HEK293 (cell line): Measurements from ENCODE around the gene MEF2C.

Source experiments
- CTCF ChIA-PET: fragments of 350-600 bp; formaldehyde crosslinking; extraction: SDS; loops from one replicate; lab custom pipeline; 2021; ENCODE audit warnings: antibody characterized with exemption; lab: Yijun Ruan, JAX
- POLR2A ChIA-PET: fragments of 300-600 bp; formaldehyde crosslinking; extraction: SDS; loops from one replicate; lab custom pipeline; 2020; ENCODE audit warnings: antibody characterized with exemption, inconsistent platforms; lab: Yijun Ruan, JAX
- H3K27ac ChIP-seq: fragments of 200-500 bp; sonication (Bioruptor generic); 2 replicates; pipeline ENCODE4 v1.5.1; 2014; ENCODE audit warnings: low read depth, low read length, control low read depth, inconsistent platforms; ENCODE audit errors: extremely low read depth
- H3K36me3 ChIP-seq, 2 experiments: fragments of 200-500 bp in 1 of 2; sonication (Bioruptor generic) in 1 of 2; 1 replicate in 1 of 2; 2 replicates in 1 of 2; pipeline ENCODE4 v1.5.1; 2014 to 2017; ENCODE audit warnings: inconsistent platforms in 2 of 2, low read length in 2 of 2; ENCODE audit not compliant: control insufficient read depth in 2 of 2, insufficient read depth in 1 of 2
- H3K4me1 ChIP-seq: fragments of 200-500 bp; sonication (Bioruptor generic); 2 replicates; pipeline ENCODE4 v1.5.1; 2014; ENCODE audit warnings: mild to moderate bottlenecking, low read length, inconsistent platforms; ENCODE audit not compliant: control insufficient read depth, insufficient read depth
- H3K4me3 ChIP-seq: 2 replicates; pipeline ENCODE4 v1.5.1; 2011; ENCODE audit warnings: low read depth, mild to moderate bottlenecking, control low read depth, low read length, moderate library complexity
- H3K9me3 ChIP-seq: fragments of 200-500 bp; sonication (Bioruptor generic); 2 replicates; pipeline ENCODE4 v1.5.1; 2014; ENCODE audit warnings: low read depth, low read length, inconsistent platforms; ENCODE audit not compliant: control insufficient read depth, insufficient read depth
- GFI1B ChIP-seq: fragments of 450-650 bp; formaldehyde crosslinking; IDR thresholded peaks from 2 replicates; pipeline ENCODE4 v1.5.1; 2016; ENCODE audit warnings: missing biosample characterization, missing genetic modification characterization
- HOXD13 ChIP-seq: sonication (generic); formaldehyde crosslinking; IDR thresholded peaks from 2 replicates; pipeline ENCODE4 v1.8.0; 2022; ENCODE audit warnings: missing genetic modification reagents, borderline replicate concordance
- MZF1 ChIP-seq: fragments of 450-650 bp; formaldehyde crosslinking; IDR thresholded peaks from 2 replicates; pipeline ENCODE4 v1.5.1; 2017; ENCODE audit warnings: missing biosample characterization, missing genetic modification characterization, borderline replicate concordance
- WT1 ChIP-seq: fragments of 450-650 bp; formaldehyde crosslinking; IDR thresholded peaks from 2 replicates; pipeline ENCODE4 v1.5.1; 2016; ENCODE audit warnings: missing biosample characterization, missing genetic modification characterization
- YY2 ChIP-seq: fragments of 450-650 bp; formaldehyde crosslinking; IDR thresholded peaks from 2 replicates; pipeline ENCODE4 v1.5.1; 2016; ENCODE audit warnings: missing biosample characterization, missing genetic modification characterization
- ZBTB17 ChIP-seq: fragments of 450-650 bp; formaldehyde crosslinking; IDR thresholded peaks from 2 replicates; pipeline ENCODE4 v1.5.1; 2016; ENCODE audit warnings: missing biosample characterization, missing genetic modification characterization
- ZFP69B ChIP-seq: fragments of 450-650 bp; formaldehyde crosslinking; IDR thresholded peaks from 2 replicates; pipeline ENCODE4 v1.5.1; 2016; ENCODE audit warnings: missing biosample characterization, missing genetic modification characterization
- ZNF121 ChIP-seq: fragments of 450-650 bp; formaldehyde crosslinking; IDR thresholded peaks from 2 replicates; pipeline ENCODE4 v1.5.1; 2016; ENCODE audit warnings: missing biosample characterization, missing genetic modification characterization
- ZNF132 ChIP-seq: fragments of 450-650 bp; formaldehyde crosslinking; IDR thresholded peaks from 2 replicates; pipeline ENCODE4 v1.5.1; 2017; ENCODE audit warnings: missing biosample characterization, missing genetic modification characterization, borderline replicate concordance
- ZNF138 ChIP-seq: fragments of 450-650 bp; formaldehyde crosslinking; IDR thresholded peaks from 2 replicates; pipeline ENCODE4 v1.5.1; 2016; ENCODE audit warnings: missing biosample characterization, missing genetic modification characterization, borderline replicate concordance
- ZNF140 ChIP-seq: fragments of 450-650 bp; formaldehyde crosslinking; IDR thresholded peaks from 2 replicates; pipeline ENCODE4 v1.5.1; 2016; ENCODE audit warnings: missing biosample characterization, missing genetic modification characterization
- ZNF157 ChIP-seq: fragments of 450-650 bp; formaldehyde crosslinking; IDR thresholded peaks from 2 replicates; pipeline ENCODE4 v1.5.1; 2016; ENCODE audit warnings: missing biosample characterization, missing genetic modification characterization
- ZNF184 ChIP-seq: fragments of 450-650 bp; IDR thresholded peaks from 2 replicates; pipeline ENCODE4 v1.5.1; 2018; ENCODE audit warnings: missing biosample characterization, mild to moderate bottlenecking, missing genetic modification characterization
- ZNF248 ChIP-seq: fragments of 450-650 bp; formaldehyde crosslinking; IDR thresholded peaks from 2 replicates; pipeline ENCODE4 v1.5.1; 2017; ENCODE audit warnings: missing biosample characterization, missing genetic modification characterization
- ZNF311 ChIP-seq: fragments of 450-650 bp; formaldehyde crosslinking; IDR thresholded peaks from 2 replicates; pipeline ENCODE4 v1.5.1; 2017; ENCODE audit warnings: missing biosample characterization, missing genetic modification characterization, borderline replicate concordance
- ZNF391 ChIP-seq: fragments of 450-650 bp; formaldehyde crosslinking; IDR thresholded peaks from 2 replicates; pipeline ENCODE4 v1.5.1; 2016; ENCODE audit warnings: low read depth, missing biosample characterization, missing genetic modification characterization, borderline replicate concordance
- ZNF549 ChIP-seq: fragments of 450-650 bp; IDR thresholded peaks from 2 replicates; pipeline ENCODE4 v1.5.1; 2018; ENCODE audit warnings: missing biosample characterization, missing genetic modification characterization, mild to moderate bottlenecking, inconsistent platforms, moderate library complexity
- ZNF600 ChIP-seq: fragments of 450-650 bp; formaldehyde crosslinking; IDR thresholded peaks from 2 replicates; pipeline ENCODE4 v1.5.1; 2016; ENCODE audit warnings: missing biosample characterization, missing genetic modification characterization
- ZNF610 ChIP-seq: fragments of 450-650 bp; formaldehyde crosslinking; IDR thresholded peaks from 2 replicates; pipeline ENCODE4 v1.5.1; 2016; ENCODE audit warnings: missing biosample characterization, missing genetic modification characterization, borderline replicate concordance
- ZNF747 ChIP-seq: fragments of 450-650 bp; formaldehyde crosslinking; IDR thresholded peaks from 2 replicates; pipeline ENCODE4 v1.5.1; 2016; ENCODE audit warnings: missing biosample characterization, missing genetic modification characterization
- ZNF76 ChIP-seq: fragments of 450-650 bp; formaldehyde crosslinking; IDR thresholded peaks from 2 replicates; pipeline ENCODE4; 2016; ENCODE audit warnings: low read depth, missing biosample characterization, missing genetic modification characterization, borderline replicate concordance
- TF ChIP-seq, protein P1 (sequence below): fragments of 450-650 bp; formaldehyde crosslinking; IDR thresholded peaks from 2 replicates; pipeline ENCODE4 v1.5.1; 2016; ENCODE audit warnings: missing biosample characterization, missing genetic modification characterization
- TF ChIP-seq, protein P2 (sequence below): fragments of 450-650 bp; IDR thresholded peaks from 2 replicates; pipeline ENCODE4 v1.5.1; 2018; ENCODE audit warnings: missing biosample characterization, mild to moderate bottlenecking, missing genetic modification characterization
- TF ChIP-seq, protein P3 (sequence below): fragments of 450-650 bp; formaldehyde crosslinking; IDR thresholded peaks from 2 replicates; pipeline ENCODE4 v1.5.1; 2016; ENCODE audit warnings: missing biosample characterization, missing genetic modification characterization

MEF2C gene

DNA sequence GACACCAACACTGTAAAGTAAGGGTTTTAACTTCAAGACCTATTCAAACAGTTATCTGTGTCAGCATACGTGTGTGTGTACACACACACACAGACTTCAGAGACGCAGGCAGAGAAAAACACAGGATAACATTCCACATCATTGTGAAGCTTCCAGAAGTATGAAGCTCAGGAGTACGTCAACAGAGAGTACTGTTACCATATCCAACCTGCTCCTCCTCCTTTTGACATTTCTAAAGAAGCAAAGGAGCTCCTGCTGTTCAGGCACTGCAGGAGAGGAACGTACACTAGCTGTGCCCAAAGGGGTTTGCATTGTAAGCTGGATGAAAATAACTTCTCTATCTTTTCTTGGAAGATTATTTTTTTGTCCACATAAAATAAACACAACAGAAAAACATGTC, 180.7 kb downstream of the MEF2C start:
- no peak overlapping the region for H3K27ac ChIP-seq

DNA sequence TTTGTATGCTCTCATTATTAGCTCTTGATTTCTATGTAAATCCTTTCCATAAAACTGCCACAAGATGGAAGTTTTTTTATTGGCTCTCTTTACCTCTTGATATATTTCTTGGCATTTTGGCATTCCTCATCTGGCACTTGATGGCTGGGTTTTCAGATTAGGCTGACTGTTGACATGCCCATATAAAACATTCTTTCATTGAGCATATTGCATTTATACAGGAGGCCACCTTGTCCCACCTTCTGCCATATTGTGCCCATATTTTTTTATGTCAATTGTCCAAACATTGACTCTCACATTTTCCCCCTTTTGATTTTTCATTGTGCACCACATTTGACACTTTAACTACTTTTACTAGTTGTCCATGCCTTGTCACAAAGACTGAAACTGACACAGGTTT, 182.9 kb downstream of the MEF2C start:
- H3K27ac ChIP-seq: no peak overlapping the region
- TF ChIP-seq ZNF600 (tag by site-specific recombination): no peak
- TF ChIP-seq ZNF311 (tag by site-specific recombination): no peak
- no peak for TF ChIP-seq ZNF132 (tag by site-specific recombination)
- TF ChIP-seq ZNF549 (tag by site-specific recombination): no peak
- TF ChIP-seq, protein P1, sequence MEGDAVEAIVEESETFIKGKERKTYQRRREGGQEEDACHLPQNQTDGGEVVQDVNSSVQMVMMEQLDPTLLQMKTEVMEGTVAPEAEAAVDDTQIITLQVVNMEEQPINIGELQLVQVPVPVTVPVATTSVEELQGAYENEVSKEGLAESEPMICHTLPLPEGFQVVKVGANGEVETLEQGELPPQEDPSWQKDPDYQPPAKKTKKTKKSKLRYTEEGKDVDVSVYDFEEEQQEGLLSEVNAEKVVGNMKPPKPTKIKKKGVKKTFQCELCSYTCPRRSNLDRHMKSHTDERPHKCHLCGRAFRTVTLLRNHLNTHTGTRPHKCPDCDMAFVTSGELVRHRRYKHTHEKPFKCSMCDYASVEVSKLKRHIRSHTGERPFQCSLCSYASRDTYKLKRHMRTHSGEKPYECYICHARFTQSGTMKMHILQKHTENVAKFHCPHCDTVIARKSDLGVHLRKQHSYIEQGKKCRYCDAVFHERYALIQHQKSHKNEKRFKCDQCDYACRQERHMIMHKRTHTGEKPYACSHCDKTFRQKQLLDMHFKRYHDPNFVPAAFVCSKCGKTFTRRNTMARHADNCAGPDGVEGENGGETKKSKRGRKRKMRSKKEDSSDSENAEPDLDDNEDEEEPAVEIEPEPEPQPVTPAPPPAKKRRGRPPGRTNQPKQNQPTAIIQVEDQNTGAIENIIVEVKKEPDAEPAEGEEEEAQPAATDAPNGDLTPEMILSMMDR (tag by site-specific recombination): no peak
- no peak for TF ChIP-seq ZNF391 (tag by site-specific recombination)
- no peak for TF ChIP-seq ZNF184 (tag by site-specific recombination)
- TF ChIP-seq WT1 (tag by site-specific recombination): no peak
- TF ChIP-seq, protein P2, sequence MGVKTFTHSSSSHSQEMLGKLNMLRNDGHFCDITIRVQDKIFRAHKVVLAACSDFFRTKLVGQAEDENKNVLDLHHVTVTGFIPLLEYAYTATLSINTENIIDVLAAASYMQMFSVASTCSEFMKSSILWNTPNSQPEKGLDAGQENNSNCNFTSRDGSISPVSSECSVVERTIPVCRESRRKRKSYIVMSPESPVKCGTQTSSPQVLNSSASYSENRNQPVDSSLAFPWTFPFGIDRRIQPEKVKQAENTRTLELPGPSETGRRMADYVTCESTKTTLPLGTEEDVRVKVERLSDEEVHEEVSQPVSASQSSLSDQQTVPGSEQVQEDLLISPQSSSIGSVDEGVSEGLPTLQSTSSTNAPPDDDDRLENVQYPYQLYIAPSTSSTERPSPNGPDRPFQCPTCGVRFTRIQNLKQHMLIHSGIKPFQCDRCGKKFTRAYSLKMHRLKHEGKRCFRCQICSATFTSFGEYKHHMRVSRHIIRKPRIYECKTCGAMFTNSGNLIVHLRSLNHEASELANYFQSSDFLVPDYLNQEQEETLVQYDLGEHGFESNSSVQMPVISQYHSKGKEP (tag by site-specific recombination): no peak
- TF ChIP-seq ZNF157: no peak
- no peak for TF ChIP-seq ZNF747 (tag by site-specific recombination)
- no peak for TF ChIP-seq ZNF140 (tag by site-specific recombination)
- TF ChIP-seq ZNF138 (tag by site-specific recombination): no peak
- TF ChIP-seq ZNF610 (tag by site-specific recombination): no peak
- H3K9me3 ChIP-seq: no peaks in the 10 kb centered on the region
- no peaks in the 10 kb centered on the region for H3K36me3 ChIP-seq
- ChIA-PET CTCF (interaction anchor here (0.6 to 1.5 kb wide), 3 partner anchors 9 to 52 kb away, joined by 3 to 10 read pairs (median 3); no protein-coding TSS in a partner anchor), POLR2A (no interaction called here)
- no peaks in the 10 kb centered on the region for H3K4me1 ChIP-seq
- H3K4me3 ChIP-seq: no peak overlapping the region

More for the DNA sequence above, 180.7 kb downstream of the MEF2C start:
- no peak for TF ChIP-seq ZNF76 (tag by site-specific recombination)
- TF ChIP-seq ZNF121 (tag by site-specific recombination): no peak
- no peak for TF ChIP-seq ZFP69B (tag by site-specific recombination)
- no peak for TF ChIP-seq MZF1 (tag by site-specific recombination)
- TF ChIP-seq ZNF248 (tag by site-specific recombination): no peak
- TF ChIP-seq, protein P3, sequence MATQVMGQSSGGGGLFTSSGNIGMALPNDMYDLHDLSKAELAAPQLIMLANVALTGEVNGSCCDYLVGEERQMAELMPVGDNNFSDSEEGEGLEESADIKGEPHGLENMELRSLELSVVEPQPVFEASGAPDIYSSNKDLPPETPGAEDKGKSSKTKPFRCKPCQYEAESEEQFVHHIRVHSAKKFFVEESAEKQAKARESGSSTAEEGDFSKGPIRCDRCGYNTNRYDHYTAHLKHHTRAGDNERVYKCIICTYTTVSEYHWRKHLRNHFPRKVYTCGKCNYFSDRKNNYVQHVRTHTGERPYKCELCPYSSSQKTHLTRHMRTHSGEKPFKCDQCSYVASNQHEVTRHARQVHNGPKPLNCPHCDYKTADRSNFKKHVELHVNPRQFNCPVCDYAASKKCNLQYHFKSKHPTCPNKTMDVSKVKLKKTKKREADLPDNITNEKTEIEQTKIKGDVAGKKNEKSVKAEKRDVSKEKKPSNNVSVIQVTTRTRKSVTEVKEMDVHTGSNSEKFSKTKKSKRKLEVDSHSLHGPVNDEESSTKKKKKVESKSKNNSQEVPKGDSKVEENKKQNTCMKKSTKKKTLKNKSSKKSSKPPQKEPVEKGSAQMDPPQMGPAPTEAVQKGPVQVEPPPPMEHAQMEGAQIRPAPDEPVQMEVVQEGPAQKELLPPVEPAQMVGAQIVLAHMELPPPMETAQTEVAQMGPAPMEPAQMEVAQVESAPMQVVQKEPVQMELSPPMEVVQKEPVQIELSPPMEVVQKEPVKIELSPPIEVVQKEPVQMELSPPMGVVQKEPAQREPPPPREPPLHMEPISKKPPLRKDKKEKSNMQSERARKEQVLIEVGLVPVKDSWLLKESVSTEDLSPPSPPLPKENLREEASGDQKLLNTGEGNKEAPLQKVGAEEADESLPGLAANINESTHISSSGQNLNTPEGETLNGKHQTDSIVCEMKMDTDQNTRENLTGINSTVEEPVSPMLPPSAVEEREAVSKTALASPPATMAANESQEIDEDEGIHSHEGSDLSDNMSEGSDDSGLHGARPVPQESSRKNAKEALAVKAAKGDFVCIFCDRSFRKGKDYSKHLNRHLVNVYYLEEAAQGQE (tag by site-specific recombination): no peak
- no peak for TF ChIP-seq HOXD13 (CRISPR knock-in tag)
- no peak for TF ChIP-seq ZBTB17 (tag by site-specific recombination)
- no peak for TF ChIP-seq GFI1B
- TF ChIP-seq YY2: no peak
- ChIA-PET CTCF (interaction anchor here (0.5 to 2.7 kb wide), 3 partner anchors 12 to 336 kb away, joined by 3 to 12 read pairs (median 3); no protein-coding TSS in a partner anchor), POLR2A (no interaction called here)
- H3K9me3 ChIP-seq: no peaks in the 10 kb centered on the region
- H3K36me3 ChIP-seq: no peaks in the 10 kb centered on the region
- H3K4me1 ChIP-seq: no peaks in the 10 kb centered on the region
- no peak overlapping the region for H3K4me3 ChIP-seq
